ENCODE results near the gene DOCK4. TPM values are rescaled to one million over a fixed set of nuclear protein-coding genes. Genes with fewer than 3 reads are reported as not detected.
A peak's percentile ranks its signal among the peaks of the same experiment; 100 is the strongest.

DOCK4 gene
- polyA plus RNA-seq, 2 of the 4 experiments (the other 2 are of a cell fraction): 13.7 to 15.7 TPM

DNA sequence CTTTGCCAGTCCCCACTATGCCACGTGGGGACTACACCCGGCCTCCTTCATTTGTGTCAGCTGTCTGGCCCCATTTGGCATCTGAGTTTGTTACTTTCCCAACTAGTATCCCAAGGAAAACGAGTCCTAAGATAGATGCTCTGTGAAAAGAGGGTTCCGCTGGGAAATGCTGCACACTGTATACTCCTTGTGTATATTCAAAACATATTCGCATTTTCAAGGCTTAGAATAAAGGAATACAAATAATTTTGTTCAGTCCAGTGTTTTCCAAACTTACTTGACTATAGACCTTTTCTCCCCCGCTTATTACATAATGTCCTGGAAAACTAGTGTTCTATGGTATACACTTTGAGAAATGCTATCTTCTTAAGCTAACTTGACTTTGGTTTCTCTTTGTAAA is 476.1 kb downstream of the DOCK4 start (continued):
- TF ChIP-seq, protein P1, sequence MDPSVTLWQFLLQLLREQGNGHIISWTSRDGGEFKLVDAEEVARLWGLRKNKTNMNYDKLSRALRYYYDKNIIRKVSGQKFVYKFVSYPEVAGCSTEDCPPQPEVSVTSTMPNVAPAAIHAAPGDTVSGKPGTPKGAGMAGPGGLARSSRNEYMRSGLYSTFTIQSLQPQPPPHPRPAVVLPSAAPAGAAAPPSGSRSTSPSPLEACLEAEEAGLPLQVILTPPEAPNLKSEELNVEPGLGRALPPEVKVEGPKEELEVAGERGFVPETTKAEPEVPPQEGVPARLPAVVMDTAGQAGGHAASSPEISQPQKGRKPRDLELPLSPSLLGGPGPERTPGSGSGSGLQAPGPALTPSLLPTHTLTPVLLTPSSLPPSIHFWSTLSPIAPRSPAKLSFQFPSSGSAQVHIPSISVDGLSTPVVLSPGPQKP (IDR thresholded peaks at IDR 0.05; ENCODE audit: low read depth, low read length): no peak
- TF ChIP-seq REST (IDR thresholded peaks at IDR 0.05) (no peak), MAFK (IDR thresholded peaks at IDR 0.05; ENCODE audit: partially characterized antibody) (no peak), NR3C1 (IDR thresholded peaks at IDR 0.05) (no peak)

DNA sequence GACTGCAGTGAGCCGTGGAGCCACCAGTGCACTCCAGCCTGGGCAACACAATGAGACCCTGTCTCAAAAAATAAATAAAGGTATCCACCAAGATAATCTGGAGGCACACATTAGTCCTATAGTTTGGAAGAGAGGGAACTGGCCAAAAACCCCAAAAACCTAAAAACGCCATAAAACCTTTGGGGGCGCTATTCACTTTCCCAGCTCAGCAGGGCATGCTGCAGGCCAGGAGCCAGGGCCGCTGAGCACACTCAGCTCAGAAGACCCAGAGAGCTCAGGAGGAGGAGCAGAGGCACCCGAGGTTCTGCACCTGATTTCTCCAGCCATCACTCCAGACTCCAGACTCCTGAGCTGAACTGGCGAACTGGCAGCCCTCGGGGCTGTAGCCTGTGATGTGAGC is 476.7 kb downstream of the DOCK4 start:
- CTCF ChIA-PET: interaction anchor here (0.9 to 2.4 kb wide), 6 partner anchors 10 to 591 kb away, joined by 3 to 12 read pairs (median 4); no protein-coding TSS in a partner anchor
- no peak for FAIRE-seq
- peak overlapping the region in 1 of 2 experiments; percentile 43; a peak in 3 of 6 replicates for H3K27ac ChIP-seq
- 84% methylated on average over 7 of the region's 7 CpGs for WGBS (ENCODE audit: missing lambda C conversion rate)
- no peak overlapping the region for H3K4me3 ChIP-seq
- peaks cover 12% of the 10 kb centered on the region; the same call in 2 of the 3 replicates for H3K4me1 ChIP-seq
- ATAC-seq: peak in 1 of 2 experiments; percentile 45; a peak in 2 of 6 replicates
- H3K9me3 ChIP-seq: no peaks in the 10 kb centered on the region
- TF ChIP-seq MYC (IDR thresholded peaks at IDR 0.05; ENCODE audit: borderline replicate concordance, low read length) (no peak), FOSB (CRISPR knock-in tag; IDR thresholded peaks at IDR 0.05) (no peak), HOXB13 (CRISPR knock-in tag; IDR thresholded peaks at IDR 0.05; ENCODE audit: low read depth) (no peak), KDM1A (IDR thresholded peaks at IDR 0.05; ENCODE audit: low read depth) (no peak)
- TF ChIP-seq, protein P2, sequence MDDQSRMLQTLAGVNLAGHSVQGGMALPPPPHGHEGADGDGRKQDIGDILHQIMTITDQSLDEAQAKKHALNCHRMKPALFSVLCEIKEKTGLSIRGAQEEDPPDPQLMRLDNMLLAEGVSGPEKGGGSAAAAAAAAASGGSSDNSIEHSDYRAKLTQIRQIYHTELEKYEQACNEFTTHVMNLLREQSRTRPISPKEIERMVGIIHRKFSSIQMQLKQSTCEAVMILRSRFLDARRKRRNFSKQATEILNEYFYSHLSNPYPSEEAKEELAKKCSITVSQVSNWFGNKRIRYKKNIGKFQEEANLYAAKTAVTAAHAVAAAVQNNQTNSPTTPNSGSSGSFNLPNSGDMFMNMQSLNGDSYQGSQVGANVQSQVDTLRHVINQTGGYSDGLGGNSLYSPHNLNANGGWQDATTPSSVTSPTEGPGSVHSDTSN (IDR thresholded peaks at IDR 0.05): no peak
- no peak overlapping the region for H3K4me2 ChIP-seq
- no peak for DNase-seq (ENCODE audit: low read depth in 1 of 2, low spot score in 1 of 2)
- POLR2A ChIA-PET: no interaction called here

DNA sequence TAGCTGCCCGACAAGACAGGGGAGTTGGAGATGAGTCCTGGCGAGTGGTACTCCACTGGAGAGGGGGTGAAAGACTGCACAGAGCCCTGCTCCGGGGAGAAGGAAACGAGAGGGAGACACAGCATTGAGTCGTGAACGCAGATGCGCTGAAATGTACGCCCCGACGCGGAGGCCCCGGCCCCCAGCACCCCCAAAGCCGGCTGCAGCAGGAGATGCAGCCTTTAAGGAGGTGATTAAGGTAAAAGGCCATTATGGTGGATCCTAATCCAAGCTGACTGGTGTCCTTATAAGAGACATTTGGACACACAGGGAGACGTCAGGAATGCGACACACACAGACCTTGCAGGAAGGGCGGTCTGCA is 477.6 kb downstream of the DOCK4 start:
- ChIA-PET CTCF (interaction anchor here (2.1 to 2.7 kb wide), 2 partner anchors 8 to 590 kb away, joined by 4 to 13 read pairs; no protein-coding TSS in a partner anchor), POLR2A (no interaction called here)
- H3K27ac ChIP-seq: peak overlapping the region in 1 of 2 experiments; percentile 10; a peak in 1 of 6 replicates
- H3K4me1 ChIP-seq: peaks cover 12% of the 10 kb centered on the region; the same call in 2 of the 3 replicates
- ATAC-seq (no peak), FAIRE-seq (no peak), DNase-seq (ENCODE audit: low read depth in 1 of 2, low spot score in 1 of 2) (no peak)
- WGBS (ENCODE audit: missing lambda C conversion rate): 96% methylated on average over 16 of the region's 16 CpGs
- H3K4me3 ChIP-seq: no peak overlapping the region
- H3K4me2 ChIP-seq: no peak overlapping the region
- no peaks in the 10 kb centered on the region for H3K9me3 ChIP-seq
- TF ChIP-seq ATOH8 (CRISPR knock-in tag; IDR thresholded peaks at IDR 0.05; ENCODE audit: low read depth) (no peak), RAD21 (conservative IDR thresholded peaks at IDR 0.05 in 1 of 2, IDR thresholded peaks at IDR 0.05 in 1 of 2) (no peak), KDM5A (IDR thresholded peaks at IDR 0.05) (no peak), MAFK (IDR thresholded peaks at IDR 0.05; ENCODE audit: partially characterized antibody) (no peak), RARB (CRISPR knock-in tag; IDR thresholded peaks at IDR 0.05) (no peak), SREBF2 (IDR thresholded peaks at IDR 0.05) (no peak), BCL3 (IDR thresholded peaks at IDR 0.05) (no peak), NR3C1 (IDR thresholded peaks at IDR 0.05) (no peak), HOXB5 (CRISPR knock-in tag; IDR thresholded peaks at IDR 0.05) (no peak), TFCP2L1 (CRISPR knock-in tag; IDR thresholded peaks at IDR 0.05) (no peak), CHD4 (IDR thresholded peaks at IDR 0.05; ENCODE audit: borderline replicate concordance) (no peak), NPAS2 (CRISPR knock-in tag; IDR thresholded peaks at IDR 0.05; ENCODE audit: borderline replicate concordance) (no peak), ZSCAN20 (CRISPR knock-in tag; IDR thresholded peaks at IDR 0.05) (no peak), ZC3H11A (IDR thresholded peaks at IDR 0.05) (no peak), BHLHE40 (IDR thresholded peaks at IDR 0.05; ENCODE audit: low read depth, low read length) (no peak), E2F6 (IDR thresholded peaks at IDR 0.05; ENCODE audit: borderline replicate concordance, low read depth) (no peak), CHD2 (IDR thresholded peaks at IDR 0.05; ENCODE audit: low read length, partially characterized antibody) (no peak)
- TF ChIP-seq, protein P3, sequence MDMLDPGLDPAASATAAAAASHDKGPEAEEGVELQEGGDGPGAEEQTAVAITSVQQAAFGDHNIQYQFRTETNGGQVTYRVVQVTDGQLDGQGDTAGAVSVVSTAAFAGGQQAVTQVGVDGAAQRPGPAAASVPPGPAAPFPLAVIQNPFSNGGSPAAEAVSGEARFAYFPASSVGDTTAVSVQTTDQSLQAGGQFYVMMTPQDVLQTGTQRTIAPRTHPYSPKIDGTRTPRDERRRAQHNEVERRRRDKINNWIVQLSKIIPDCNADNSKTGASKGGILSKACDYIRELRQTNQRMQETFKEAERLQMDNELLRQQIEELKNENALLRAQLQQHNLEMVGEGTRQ (IDR thresholded peaks at IDR 0.05): no peak
- TF ChIP-seq, protein P4, sequence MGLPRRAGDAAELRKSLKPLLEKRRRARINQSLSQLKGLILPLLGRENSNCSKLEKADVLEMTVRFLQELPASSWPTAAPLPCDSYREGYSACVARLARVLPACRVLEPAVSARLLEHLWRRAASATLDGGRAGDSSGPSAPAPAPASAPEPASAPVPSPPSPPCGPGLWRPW (IDR thresholded peaks at IDR 0.05): no peak
